ENCODE results near the gene NECTIN4.
A peak's percentile ranks its signal among the peaks of the same experiment; 100 is the strongest.

NECTIN4 gene

DNA sequence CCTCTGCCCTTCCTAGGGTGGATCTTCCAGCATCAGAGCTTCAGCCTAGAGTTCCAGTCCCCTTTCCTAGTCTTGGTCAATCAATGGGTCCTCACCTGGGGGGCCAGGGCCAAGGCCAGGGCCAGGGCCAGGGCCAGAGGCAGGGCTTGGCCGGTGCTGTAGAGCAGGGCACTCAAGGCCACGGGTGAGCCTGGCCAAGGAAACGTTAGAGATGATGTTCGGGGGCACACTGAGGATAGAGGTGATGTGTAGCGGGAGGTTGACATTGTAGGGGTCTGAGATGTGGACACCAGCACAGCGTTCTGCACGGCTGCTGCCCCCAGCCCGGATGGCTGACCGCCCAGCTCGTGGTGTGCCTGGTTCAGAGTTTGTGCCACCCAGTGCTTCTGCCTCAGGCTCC lies 38.1 kb downstream of the NECTIN4 start:
- H3K36me3 Mint-ChIP-seq, result peaks cover 78% of the 10 kb centered on the region
- H3K27ac Mint-ChIP-seq, result no peak overlapping the region
- no peak for DNase-seq
- no peak overlapping the region for H3K4me3 Mint-ChIP-seq
- H3K27me3 Mint-ChIP-seq, result no peaks in the 10 kb centered on the region
- H3K4me1 Mint-ChIP-seq, result peaks cover 28% of the 10 kb centered on the region
- CTCF ChIA-PET, result no interaction called here
- H3K9me3 Mint-ChIP-seq, result no peaks in the 10 kb centered on the region

- peak overlapping the region; percentile 70 for H3K27ac Mint-ChIP-seq
- H3K36me3 Mint-ChIP-seq, result peaks cover 81% of the 10 kb centered on the region
- H3K4me1 Mint-ChIP-seq, result peaks cover 34% of the 10 kb centered on the region
- no peaks in the 10 kb centered on the region for H3K9me3 Mint-ChIP-seq
- no peak for DNase-seq
- H3K27me3 Mint-ChIP-seq, result no peaks in the 10 kb centered on the region
- CTCF ChIA-PET, result no interaction called here
- peak overlapping the region; percentile 4 for H3K4me3 Mint-ChIP-seq
These were observed 40.2 kb downstream of the NECTIN4 start for GRCh38 chr1:161048949-161049722.

- Mint-ChIP-seq H3K4me1 (peaks cover 43% of the 10 kb centered on the region), H3K27me3 (no peaks in the 10 kb centered on the region), H3K27ac (peak overlapping the region; percentile 97), H3K9me3 (no peaks in the 10 kb centered on the region), H3K36me3 (peaks cover 74% of the 10 kb centered on the region), H3K4me3 (no peak overlapping the region)
- CTCF ChIA-PET, result interaction anchor here (0.8 to 4.8 kb wide), 3 partner anchors 23 to 92 kb away, joined by 3 to 35 read pairs (median 33); partner anchors contain the start of genes ARHGAP30 and KLHDC9
- DNase-seq, result no peak
These were observed 41.6 kb downstream of the NECTIN4 start for GRCh38 chr1:161047436-161048420.

DNA sequence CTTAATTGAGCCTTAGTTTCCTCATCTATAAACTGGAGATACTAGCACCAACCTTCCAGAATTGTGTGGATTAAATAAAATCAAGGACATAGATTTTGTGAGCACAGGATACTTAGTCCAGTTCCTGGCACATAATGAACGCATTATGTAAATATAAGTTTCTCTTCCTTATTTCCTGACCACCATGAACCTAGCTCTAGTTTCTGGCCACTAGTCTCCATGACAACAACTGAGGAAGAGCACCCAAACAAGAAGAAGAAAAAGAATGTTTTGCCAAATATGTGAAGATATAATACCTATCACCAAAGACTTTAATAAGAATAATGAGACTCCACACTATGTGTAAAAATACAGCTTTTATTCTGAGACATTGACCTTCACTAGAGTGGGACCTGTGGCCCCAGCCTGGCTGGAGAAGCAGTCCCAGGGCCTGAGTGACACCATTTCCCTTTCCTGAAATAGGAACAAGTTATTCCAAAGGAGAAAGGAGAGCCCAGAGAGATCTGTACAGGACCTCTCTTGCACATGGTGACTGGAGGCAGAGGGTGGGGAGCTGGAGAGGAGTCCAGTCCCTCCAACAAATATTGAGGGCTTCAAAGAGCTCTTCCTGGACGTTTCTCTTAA lies 42.6 kb downstream of the NECTIN4 start:
- no peaks in the 10 kb centered on the region for H3K9me3 Mint-ChIP-seq
- DNase-seq, result no peak
- H3K4me1 Mint-ChIP-seq, result peaks cover 52% of the 10 kb centered on the region
- H3K27ac Mint-ChIP-seq, result peak overlapping the region; percentile 97
- peak overlapping the region; percentile 86 for H3K4me3 Mint-ChIP-seq
- CTCF ChIA-PET, result interaction anchor here (0.5 to 4.8 kb wide), 6 partner anchors 12 to 93 kb away, joined by 3 to 35 read pairs (median 3); partner anchors contain the start of genes ARHGAP30 and KLHDC9
- no peaks in the 10 kb centered on the region for H3K27me3 Mint-ChIP-seq
- peaks cover 76% of the 10 kb centered on the region for H3K36me3 Mint-ChIP-seq

GRCh38 chr1:161045736-161046604 lies 43.4 kb downstream of the NECTIN4 start, which contains the start of gene USF1:
Gene USF1 (minus strand): TSS chr1:161045977. CDS start chr1:161043275, 2,702 bp downstream.
- H3K27me3 Mint-ChIP-seq, result no peaks in the 10 kb centered on the region
- DNase-seq, result peak; percentile 94
- CTCF ChIA-PET, result interaction anchor here (0.5 to 4.8 kb wide), 7 partner anchors 12 to 92 kb away, joined by 3 to 35 read pairs (median 4); partner anchors contain the start of genes ARHGAP30 and KLHDC9
- H3K4me3 Mint-ChIP-seq, result peak within 1 kb of the TSS; percentile 86
- H3K9me3 Mint-ChIP-seq, result no peaks in the 10 kb centered on the region
- peak within 1 kb of the TSS; percentile 97 for H3K27ac Mint-ChIP-seq
- H3K36me3 Mint-ChIP-seq, result peaks cover 79% of the 10 kb centered on the region
- H3K4me1 Mint-ChIP-seq, result peaks cover 57% of the 10 kb centered on the region

DNA sequence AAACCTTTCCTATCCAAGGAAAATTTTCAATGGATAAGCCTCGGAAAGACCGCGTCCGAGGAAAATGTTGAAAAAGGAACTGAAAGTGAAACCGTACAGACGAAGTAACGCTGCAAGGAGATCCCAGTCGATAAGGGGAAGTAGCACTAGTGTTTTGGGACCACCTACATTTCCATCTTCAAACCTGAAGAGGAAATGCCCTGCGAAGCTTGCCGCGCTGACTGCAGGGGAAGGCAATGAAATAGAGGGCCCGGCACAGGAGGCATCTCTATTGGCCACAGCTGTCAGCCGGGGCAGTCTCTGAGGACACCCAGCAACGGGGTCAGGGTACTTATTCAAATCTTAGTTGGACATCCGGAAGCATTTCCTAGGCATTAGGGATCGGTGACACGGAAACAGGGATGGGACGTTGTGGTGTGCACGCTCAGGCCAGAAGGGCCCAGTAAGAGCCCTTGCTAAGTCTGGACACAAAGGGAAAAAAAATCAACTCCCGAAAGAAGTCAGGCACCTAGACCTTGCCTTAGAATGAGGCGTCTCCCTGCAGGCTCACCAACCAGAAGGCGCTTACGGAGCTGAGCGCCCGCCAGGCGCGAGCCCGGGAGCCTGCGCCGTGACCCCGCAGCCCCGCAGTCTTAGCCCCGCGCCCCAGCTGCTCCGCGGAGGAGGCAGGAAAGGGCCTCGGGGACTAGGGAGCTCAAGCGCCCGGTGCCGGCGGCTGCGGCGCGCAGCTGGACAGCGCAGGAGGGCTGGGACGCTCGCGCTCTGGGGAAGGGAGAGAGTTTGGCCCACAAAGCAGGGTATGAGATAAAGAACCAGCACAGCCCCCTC lies 44.2 kb downstream of the NECTIN4 start:
- no peaks in the 10 kb centered on the region for H3K27me3 Mint-ChIP-seq
- peak overlapping the region; percentile 86 for H3K4me3 Mint-ChIP-seq
- CTCF ChIA-PET, result interaction anchor here (0.7 to 4.8 kb wide), 8 partner anchors 9 to 93 kb away, joined by 3 to 35 read pairs (median 4); partner anchors contain the start of genes ARHGAP30 and KLHDC9
- H3K9me3 Mint-ChIP-seq, result no peaks in the 10 kb centered on the region
- H3K36me3 Mint-ChIP-seq, result peaks cover 80% of the 10 kb centered on the region
- peak overlapping the region; percentile 97 for H3K27ac Mint-ChIP-seq
- peak; percentile 82 for DNase-seq
- H3K4me1 Mint-ChIP-seq, result peaks cover 57% of the 10 kb centered on the region

- Mint-ChIP-seq H3K27me3 (no peaks in the 10 kb centered on the region), H3K36me3 (peaks cover 80% of the 10 kb centered on the region), H3K9me3 (no peaks in the 10 kb centered on the region), H3K27ac (peak overlapping the region; percentile 97), H3K4me3 (peak overlapping the region; percentile 86), H3K4me1 (peaks cover 63% of the 10 kb centered on the region)
- CTCF ChIA-PET, result interaction anchor here (0.9 to 4.8 kb wide), 5 partner anchors 10 to 53 kb away, joined by 3 to 35 read pairs (median 8); partner anchors contain the start of genes ARHGAP30 and KLHDC9
- DNase-seq, result no peak
These were observed 44.8 kb downstream of the NECTIN4 start for GRCh38 chr1:161044535-161044907.

DNA sequence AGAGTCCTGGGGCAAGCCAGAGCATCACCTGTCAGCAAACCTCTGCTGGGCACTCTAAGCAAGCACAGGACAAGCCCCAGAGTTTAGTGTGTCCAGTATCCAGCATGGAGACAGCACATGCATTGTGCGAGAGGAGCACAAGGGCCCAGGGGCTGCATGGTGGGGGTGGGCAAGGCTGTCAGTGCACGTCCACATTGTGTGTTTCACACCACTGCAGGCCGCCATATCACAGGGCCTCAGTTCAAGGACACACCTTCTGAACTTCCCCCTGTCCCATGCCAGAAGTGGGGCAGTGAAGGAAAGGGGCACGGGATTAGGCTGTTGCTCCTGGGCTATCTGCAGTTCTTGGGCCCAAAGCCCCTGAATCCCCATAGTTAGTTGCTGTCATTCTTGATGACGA lies 49.8 kb downstream of the NECTIN4 start:
- Mint-ChIP-seq H3K27me3 (no peaks in the 10 kb centered on the region), H3K27ac (peak overlapping the region; percentile 88), H3K4me1 (peaks cover 52% of the 10 kb centered on the region), H3K4me3 (peak overlapping the region; percentile 92), H3K9me3 (no peaks in the 10 kb centered on the region), H3K36me3 (peaks cover 47% of the 10 kb centered on the region)
- no peak for DNase-seq
- CTCF ChIA-PET, result interaction anchor here (1.5 to 6.1 kb wide), 6 partner anchors 18 to 60 kb away, joined by 3 to 65 read pairs (median 7); partner anchors contain the start of genes ARHGAP30, F11R and KLHDC9

DNA sequence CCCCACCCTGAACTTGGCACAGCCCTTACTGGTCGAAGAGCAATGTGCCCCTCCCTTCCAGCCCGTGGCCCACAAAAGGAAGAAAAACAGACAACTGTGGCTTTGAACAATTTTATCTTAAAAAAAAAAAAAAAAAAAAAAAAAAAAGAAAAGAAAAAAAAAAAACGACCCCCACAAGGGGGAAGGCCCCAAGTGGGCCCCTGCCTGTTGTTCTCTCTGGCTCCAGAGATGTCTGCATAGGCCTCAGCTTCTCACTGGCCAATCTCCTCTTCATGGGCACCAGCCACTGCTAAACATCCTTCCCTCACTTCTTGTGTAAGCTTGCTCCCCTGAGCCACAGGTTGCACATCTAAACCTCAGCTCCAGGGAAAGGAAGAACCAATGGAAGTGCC lies 50.2 kb downstream of the NECTIN4 start:
- Mint-ChIP-seq H3K27me3 (no peaks in the 10 kb centered on the region), H3K4me1 (peaks cover 48% of the 10 kb centered on the region), H3K4me3 (peak overlapping the region; percentile 92), H3K9me3 (no peaks in the 10 kb centered on the region), H3K36me3 (peaks cover 43% of the 10 kb centered on the region), H3K27ac (peak overlapping the region; percentile 95)
- CTCF ChIA-PET, result interaction anchor here (1.5 to 6.1 kb wide), 4 partner anchors 29 to 57 kb away, joined by 3 to 65 read pairs (median 21); partner anchors contain the start of genes ARHGAP30 and KLHDC9
- DNase-seq, result no peak

- Mint-ChIP-seq H3K4me1 (peaks cover 48% of the 10 kb centered on the region), H3K9me3 (no peaks in the 10 kb centered on the region), H3K27me3 (no peaks in the 10 kb centered on the region), H3K4me3 (peak within 1 kb of the TSS; percentile 92), H3K36me3 (peaks cover 43% of the 10 kb centered on the region), H3K27ac (peak within 1 kb of the TSS; percentile 95)
- CTCF ChIA-PET, result interaction anchor here (1.5 to 6.1 kb wide), 4 partner anchors 17 to 58 kb away, joined by 3 to 65 read pairs (median 20); partner anchors contain the start of gene KLHDC9
- DNase-seq, result peak; percentile 91
These were observed 50.7 kb downstream of the NECTIN4 start, which contains the start of gene TSTD1 for GRCh38 chr1:161038523-161039153. Gene TSTD1 (minus strand): TSS chr1:161038964. CDS start chr1:161038889, 75 bp downstream.

DNA sequence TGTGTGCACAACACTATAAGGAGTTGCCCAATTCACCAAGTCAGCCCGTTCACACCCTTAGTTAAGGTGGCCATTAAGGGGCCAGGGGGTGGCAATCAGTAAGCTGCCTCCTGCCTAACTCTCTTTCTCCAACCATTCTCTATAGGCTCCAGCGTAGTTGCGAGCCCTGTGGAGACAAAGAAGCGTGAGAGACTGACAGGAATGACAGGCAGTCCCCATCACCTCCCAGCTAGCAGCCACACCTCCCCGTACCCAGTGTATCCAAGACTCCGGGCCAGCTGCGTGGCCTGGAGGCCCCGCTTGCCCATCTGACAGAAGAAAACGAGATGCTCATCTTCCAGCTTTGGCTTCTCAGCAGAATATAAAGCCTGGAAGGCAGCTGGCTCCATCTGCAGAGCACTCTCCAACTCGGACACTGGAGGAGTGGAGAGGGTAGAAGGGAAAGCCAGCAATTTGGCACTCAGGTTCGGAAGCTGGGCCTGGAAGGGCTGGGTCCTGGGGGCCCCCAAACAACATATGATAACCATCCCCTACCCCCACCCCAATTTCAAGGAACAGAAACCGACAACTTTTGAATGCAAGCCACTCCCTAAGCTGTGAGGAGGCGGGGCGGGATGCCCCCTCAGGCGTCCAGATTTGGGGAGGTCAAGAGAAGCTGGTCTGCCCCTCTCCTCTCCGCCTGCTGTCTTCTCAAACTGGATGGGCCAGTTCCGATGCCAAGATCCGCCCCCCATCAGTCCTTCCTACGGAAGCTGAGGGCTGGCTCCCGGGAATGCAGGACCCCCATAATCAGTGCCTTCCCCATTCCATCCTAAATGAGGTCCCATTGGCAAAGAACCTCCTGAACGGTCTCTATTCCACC lies 51.5 kb downstream of the NECTIN4 start:
- Mint-ChIP-seq H3K9me3 (no peaks in the 10 kb centered on the region), H3K4me3 (peak overlapping the region; percentile 92), H3K4me1 (peaks cover 45% of the 10 kb centered on the region), H3K27ac (no peak overlapping the region), H3K27me3 (no peaks in the 10 kb centered on the region), H3K36me3 (peaks cover 38% of the 10 kb centered on the region)
- CTCF ChIA-PET, result interaction anchor here (1.5 to 6.1 kb wide), 4 partner anchors 16 to 59 kb away, joined by 3 to 65 read pairs (median 20); partner anchors contain the start of gene KLHDC9
- no peak for DNase-seq

All from activated naive CD4-positive, alpha-beta T cell treated with anti-CD3 and anti-CD28 coated beads, Interleukin-2, amount 10 ng/mL, durations not matched to agents 7 days and 5 days (primary cell).